Lower lobe of right lung (tissue), 2 donors: ENCODE data around the gene CYSLTR2. TPM values are rescaled to one million over a fixed set of nuclear protein-coding genes. Genes with fewer than 3 reads are reported as not detected.

Source experiments
- ATAC-seq, 2 donors: fragments of 200-7000 bp; cut with Tn5 transposase; one replicate each; pipeline ENCODE4 v1.9.1; 2020 to 2022; ENCODE audit warnings: mild to moderate bottlenecking in 2 of 2, moderate library complexity in 2 of 2
- DNase-seq: peaks from one replicate; pipeline ENCODE4 v3.0.0-alpha.2; 2020
- H3K27ac ChIP-seq: fragments of 200-600 bp; one replicate; pipeline ENCODE4 v1.8.0; 2022
- H3K27me3 ChIP-seq: fragments of 200-600 bp; one replicate; pipeline ENCODE4 v1.8.0; 2022; ENCODE audit warnings: low read depth
- H3K36me3 ChIP-seq: fragments of 200-600 bp; one replicate; pipeline ENCODE4 v1.8.0; 2022; ENCODE audit warnings: mild to moderate bottlenecking
- H3K4me1 ChIP-seq: fragments of 200-600 bp; one replicate; pipeline ENCODE4 v1.8.0; 2022
- H3K4me3 ChIP-seq: fragments of 200-600 bp; one replicate; pipeline ENCODE4 v1.8.0; 2022; ENCODE audit warnings: mild to moderate bottlenecking
- H3K9me3 ChIP-seq: fragments of 200-600 bp; one replicate; pipeline ENCODE4 v1.8.0; 2022
- CTCF ChIP-seq: fragments of 200-600 bp; IDR thresholded peaks from one replicate; pipeline ENCODE4 v1.8.0; 2022; ENCODE audit warnings: antibody characterized with exemption, mild to moderate bottlenecking
- intact Hi-C: fragments of 100-400 bp; cut with DNase I; formaldehyde crosslinking; loops from one replicate; pipeline ENCODE4 v1.11.0; 2022
- total RNA-seq: library from RNA; stranded (reverse); fragmentation: NEBNext Ultra II Directional; extraction: Animal tissue kit (Norgen Biotek cat#: 25700); gene quantifications from one replicate; pipeline ENCODE4 v1.2.1, GENCODE V29; 2021
- donor health status: DM: no; HTN: yes; CAD: no; lungs with severe emphysema.

CYSLTR2 gene
- total RNA-seq, 1 donor from 2014 or later, result 2.6 TPM

DNA sequence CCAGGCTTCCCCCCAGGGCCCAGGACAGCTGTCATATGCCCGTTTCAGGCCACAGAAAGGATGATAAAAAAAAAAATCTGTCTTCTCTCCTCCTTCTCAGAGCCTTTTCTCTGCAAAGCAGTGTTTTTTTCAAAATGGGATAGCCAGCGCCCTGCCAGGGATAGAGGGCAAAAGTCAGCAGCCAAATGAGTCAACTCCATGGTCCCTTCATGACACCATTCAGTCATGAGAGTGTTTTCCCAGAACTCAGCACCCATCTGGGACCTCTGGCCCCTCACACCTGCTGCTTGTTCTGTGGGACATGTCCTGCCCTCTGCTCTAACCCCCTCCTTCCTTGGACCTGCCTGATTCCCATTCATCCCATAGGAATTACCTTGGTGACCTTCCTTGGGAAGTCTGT lies 95.0 kb downstream of the CYSLTR2 start:
- Histone ChIP-seq H3K4me1 (peaks cover 10% of the 10 kb centered on the region), H3K27me3 (no peaks in the 10 kb centered on the region), H3K4me3 (no peak overlapping the region), H3K36me3 (no peaks in the 10 kb centered on the region), H3K27ac (no peak overlapping the region), H3K9me3 (no peaks in the 10 kb centered on the region)
- ATAC-seq (no peak), DNase-seq (no peak)
- no peak for TF ChIP-seq CTCF
- intact Hi-C loops, result no loop called here

GRCh38 chr13:48749144-48749543 lies 95.4 kb downstream of the CYSLTR2 start:
- no peak for ATAC-seq
- Histone ChIP-seq H3K9me3 (no peaks in the 10 kb centered on the region), H3K4me1 (peaks cover 10% of the 10 kb centered on the region), H3K36me3 (no peaks in the 10 kb centered on the region), H3K27ac (peak overlapping the region; percentile 19), H3K27me3 (no peaks in the 10 kb centered on the region), H3K4me3 (no peak overlapping the region)
- intact Hi-C loops, result no loop called here
- TF ChIP-seq CTCF, result no peak
- DNase-seq, result no peak

DNA sequence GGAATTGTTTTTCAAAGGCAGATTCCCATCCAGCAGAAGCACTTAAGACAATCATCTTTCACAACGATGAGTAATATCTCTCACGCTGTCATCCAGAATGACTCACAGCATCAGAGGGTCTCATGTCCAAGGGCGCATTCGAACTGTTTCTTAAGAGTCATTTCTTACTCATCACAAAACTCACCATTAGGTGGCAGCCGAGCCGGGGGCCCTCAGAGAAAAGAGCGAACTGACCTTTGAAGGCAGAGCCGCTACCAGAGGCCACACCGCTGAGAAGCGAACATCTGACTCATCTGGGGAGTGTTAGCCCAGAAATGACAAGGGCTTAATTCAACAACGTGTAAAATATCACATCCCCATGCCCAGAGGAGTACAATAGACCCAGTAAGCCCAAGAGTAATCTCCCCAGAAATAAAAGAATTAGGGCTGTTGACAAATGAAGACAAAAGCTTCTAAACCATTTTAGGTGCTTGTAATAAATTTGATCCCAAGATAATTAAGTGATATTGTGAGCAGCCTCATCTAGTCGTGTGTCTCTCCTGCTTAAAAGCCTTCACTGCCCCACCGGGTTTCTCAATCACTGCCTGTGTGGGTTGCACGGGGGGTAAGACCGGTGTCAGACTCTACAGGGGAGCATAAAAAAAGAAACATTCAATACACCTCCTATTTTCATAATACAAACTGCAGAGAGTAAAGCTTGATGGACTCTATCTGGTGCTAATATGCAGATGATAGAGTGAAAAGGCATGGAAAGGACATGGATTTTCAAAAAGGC lies 96.2 kb downstream of the CYSLTR2 start:
- Histone ChIP-seq H3K27me3 (no peaks in the 10 kb centered on the region), H3K9me3 (no peaks in the 10 kb centered on the region), H3K4me3 (no peak overlapping the region), H3K27ac (peak overlapping the region; percentile 19), H3K36me3 (no peaks in the 10 kb centered on the region), H3K4me1 (peaks cover 10% of the 10 kb centered on the region)
- TF ChIP-seq CTCF, result peak; percentile 53
- DNase-seq, result peak; percentile 65
- ATAC-seq, result peak; percentile 82 to 91
- intact Hi-C loops, result no loop called here

DNA sequence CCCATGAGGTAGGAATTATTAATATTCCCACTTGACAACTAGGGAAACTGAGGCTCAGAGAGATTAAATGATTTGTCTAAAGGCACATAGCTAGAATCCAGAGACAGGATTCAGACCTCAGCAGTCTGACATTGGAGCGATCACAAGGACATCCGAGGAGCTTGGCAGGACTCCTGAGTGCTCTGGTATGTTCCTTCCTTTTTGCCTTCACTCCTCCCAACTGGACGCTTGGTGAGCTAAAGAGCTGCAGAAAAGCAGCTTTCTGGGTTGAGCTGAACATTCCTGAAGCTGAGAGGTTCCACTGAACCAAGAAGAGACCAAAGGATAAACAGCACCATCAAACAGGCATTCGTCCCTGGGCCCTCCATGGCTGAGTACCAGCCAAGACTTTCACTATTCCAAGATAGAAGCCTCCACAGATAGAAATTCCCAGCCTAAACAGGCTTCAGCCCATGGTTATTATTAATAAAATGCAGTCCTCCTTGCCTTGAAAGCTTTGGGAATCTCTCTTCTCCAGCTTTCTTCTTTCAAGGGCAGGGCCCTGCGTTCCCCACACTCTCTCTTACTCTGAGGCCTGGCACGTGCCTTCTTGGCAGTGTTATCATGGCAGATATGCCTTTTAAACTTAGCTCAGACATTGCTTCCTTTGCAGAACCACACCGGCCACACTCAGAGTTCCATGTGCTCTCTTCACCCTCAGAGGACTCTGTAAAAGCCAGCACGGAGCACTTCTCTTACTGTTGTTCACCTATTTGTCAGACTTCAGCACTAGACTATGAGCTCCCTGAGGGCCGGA lies 97.1 kb downstream of the CYSLTR2 start:
- TF ChIP-seq CTCF, result peak; percentile 5
- H3K27ac ChIP-seq, result peak overlapping the region; percentile 51
- H3K36me3 ChIP-seq, result no peaks in the 10 kb centered on the region
- H3K4me3 ChIP-seq, result no peak overlapping the region
- ATAC-seq (peak; percentile 51 to 52), DNase-seq (no peak)
- intact Hi-C loops, result no loop called here
- peaks cover 10% of the 10 kb centered on the region for H3K4me1 ChIP-seq
- no peaks in the 10 kb centered on the region for H3K9me3 ChIP-seq
- H3K27me3 ChIP-seq, result no peaks in the 10 kb centered on the region

DNA sequence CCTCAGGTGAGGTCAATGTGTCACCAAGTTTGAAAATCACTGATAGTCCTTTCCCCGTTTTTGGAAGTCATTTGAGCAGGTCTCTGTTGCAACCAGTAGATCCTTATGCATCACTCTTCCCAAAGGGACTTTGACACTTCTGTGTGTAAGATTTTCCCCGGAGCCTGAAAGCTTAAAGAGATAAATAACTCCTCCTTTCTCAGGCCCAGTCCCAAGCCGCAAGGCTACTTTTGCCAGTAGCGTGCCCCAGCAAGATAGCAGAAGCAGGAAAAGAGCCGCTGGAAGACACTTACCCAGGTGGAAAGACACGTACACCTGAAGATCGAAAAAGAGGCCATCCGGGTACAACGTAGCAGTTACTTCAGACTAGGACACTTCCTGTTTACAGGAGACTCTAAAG lies 106.9 kb downstream of the CYSLTR2 start:
- intact Hi-C loops, result no loop called here
- H3K36me3 ChIP-seq, result no peaks in the 10 kb centered on the region
- no peak for ATAC-seq
- no peaks in the 10 kb centered on the region for H3K4me1 ChIP-seq
- H3K4me3 ChIP-seq, result no peak overlapping the region
- no peak for DNase-seq
- TF ChIP-seq CTCF, result no peak
- H3K27ac ChIP-seq, result no peak overlapping the region
- H3K27me3 ChIP-seq, result no peaks in the 10 kb centered on the region
- peaks cover 9% of the 10 kb centered on the region for H3K9me3 ChIP-seq

Other genes starting within 250 kb of the CYSLTR2 start
- gene LPAR6, start 240.8 kb upstream of the CYSLTR2 start, total RNA-seq, result 25.7 TPM
- gene RCBTB2, start 120.8 kb upstream of the CYSLTR2 start, total RNA-seq, result 20.1 TPM